Activated CD4-positive, alpha-beta T cell treated with anti-CD3 and anti-CD28 coated beads, Interleukin-2, Interleukin-6, amounts not matched to agents 100 ng/mL and 50 ng/mL, durations not matched to agents 16 hours and 8 hours (primary cell): ENCODE results near the gene GRM4.

Experiments
- DNase-seq: peaks from one replicate; pipeline ENCODE4 v3.0.0-alpha.2; 2020

Gene GRM4

DNA sequence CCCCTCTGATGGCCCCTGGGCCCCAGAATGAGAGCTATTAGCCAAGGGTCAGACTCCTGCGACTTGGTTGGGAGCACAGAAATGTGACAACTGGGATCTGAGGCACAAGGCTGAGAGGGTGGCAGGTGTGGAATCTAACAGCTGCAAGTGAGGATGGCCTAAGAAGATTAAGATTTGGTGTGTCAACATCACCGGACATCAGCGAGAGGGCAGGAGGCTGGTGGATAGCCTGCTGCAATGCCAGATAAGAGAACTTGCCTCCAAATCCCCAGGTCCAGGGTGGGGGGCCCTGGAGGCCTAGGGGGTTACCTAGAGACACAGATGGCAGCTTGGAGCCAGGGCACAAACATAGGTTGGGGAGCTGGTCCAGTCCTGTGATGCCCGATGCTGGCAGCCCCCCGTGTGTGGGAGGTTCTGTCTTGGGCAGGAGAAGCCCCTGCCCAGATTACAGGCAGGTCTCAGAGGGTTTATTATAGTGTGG, 155.8 kb downstream of the GRM4 start:
- DNase-seq = no peak

DNA sequence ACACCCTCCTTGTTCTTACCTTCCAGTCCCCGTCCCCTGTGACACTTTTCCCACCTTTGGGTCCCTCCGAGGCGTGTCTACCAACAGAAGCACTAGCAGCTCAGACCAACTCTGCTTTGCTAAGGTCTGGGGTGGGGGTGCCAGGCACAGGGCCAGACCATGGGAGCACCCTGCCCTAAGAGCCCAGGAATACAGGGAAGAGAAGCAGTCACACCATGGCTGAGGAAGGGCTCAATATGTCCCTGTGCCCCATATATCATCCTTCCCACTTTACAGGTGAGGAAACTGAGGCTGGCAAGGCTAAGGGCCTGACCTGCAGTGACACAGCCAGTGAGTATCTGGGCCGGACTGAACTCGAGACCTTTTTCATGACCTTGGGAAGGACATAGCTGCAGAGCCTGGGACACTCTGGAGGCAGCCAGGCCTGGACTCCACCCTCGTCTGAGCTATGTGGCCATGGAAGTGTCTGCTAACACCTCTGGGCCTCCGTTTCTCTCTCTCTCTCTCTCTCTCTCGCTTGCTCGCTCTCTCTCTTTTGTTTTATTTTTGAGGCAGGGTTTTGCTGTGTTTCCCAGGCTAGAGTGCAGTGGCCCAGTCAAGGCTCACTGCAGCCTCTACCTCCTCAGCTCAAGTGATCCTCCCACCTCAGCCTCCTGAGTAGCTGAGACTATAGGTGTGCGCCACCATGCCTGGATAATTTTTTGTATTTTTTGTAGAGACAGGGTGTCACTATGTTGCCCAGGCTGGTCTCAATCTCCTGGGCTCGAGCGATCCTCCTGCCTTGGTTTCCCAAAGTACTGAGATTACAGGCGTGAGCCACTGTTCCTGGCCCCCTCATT, 156.7 kb downstream of the GRM4 start:
- DNase-seq = no peak

DNA sequence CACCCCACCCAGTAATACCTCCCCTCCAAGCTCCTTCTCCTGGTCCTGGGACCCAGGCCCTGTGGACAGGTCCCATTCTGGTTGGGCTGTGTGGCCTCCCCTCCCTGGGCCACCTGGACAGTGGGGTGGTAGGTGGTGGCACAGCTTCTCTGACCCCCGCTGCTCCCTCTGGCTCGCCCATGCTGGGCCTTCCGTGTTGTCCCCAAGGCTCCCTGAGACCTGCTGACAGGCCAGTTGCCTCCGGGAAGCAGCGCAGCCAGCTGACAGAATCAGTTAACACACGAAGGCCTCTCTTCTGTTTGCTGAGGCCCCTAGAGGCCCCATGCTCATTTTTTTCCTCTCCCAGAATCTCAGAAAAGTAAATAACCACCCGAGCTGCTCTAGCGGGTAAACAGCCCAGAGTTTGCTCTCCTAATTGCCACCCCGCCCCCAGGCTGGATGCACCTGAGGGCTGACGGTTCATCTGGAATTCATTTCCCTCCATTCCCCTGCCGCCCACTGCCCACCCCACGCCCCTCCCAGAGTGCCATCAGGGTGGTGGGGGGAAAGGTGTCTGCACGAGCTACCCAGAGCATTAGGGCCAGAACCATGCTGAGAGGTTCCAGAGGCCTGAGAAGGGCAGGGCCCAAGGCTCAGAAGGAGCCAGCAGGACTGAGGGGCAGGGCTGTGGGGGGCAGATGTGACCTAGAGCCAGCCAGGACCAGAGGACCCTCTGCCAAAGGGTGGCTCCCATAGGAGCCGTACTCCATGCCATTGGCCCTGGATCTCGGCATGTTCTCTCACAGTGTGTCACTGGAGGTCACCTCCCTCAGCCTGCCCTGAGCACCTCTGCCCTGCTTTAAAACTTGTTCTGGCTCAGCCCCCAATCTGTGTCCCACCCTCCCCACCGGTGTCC, 157.5 kb downstream of the GRM4 start:
- no peak for DNase-seq

DNA sequence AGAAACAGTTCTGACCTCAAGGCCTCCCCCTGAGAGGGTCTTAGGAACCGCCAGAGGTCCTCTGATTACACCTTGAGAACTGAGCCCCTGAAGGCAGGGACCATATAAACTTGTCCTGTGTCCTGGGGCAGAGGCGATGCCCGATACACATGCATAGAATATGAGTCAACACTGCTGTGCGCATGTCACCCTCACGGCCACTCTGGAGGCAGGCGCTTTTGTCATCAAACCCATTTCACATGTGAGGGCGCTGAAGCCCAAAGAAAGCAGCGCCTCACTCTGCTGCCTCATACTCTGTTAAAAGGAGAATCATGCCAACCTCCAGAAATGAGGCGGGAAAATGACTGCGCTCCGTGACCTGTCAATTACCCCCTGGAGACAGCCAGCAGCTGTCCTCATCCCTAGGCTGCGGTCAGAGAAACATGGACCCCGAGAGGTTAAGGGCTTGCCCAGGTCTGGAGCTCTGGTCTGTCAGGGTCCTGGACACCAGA, 158.3 kb downstream of the GRM4 start:
- DNase-seq = no peak

DNA sequence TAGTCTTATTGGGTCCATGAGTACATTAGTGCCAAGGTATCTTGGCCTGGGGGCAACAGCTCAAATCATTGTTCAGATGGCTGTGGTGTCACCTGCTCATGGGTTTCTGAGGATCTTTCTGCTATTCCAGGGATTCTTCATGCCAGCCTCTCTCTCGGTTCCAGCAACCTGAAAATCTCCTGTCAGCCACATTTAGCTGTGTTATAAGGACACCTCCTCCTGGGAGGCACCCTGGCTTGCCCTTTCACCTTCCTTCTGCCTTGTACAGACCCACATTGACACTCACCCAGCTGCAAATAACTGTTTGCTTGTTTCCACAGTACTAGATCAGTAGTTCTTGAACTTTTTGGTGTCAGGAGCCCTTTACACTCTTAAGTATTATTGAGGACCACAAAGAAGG, 159.9 kb downstream of the GRM4 start:
- DNase-seq = no peak

DNA sequence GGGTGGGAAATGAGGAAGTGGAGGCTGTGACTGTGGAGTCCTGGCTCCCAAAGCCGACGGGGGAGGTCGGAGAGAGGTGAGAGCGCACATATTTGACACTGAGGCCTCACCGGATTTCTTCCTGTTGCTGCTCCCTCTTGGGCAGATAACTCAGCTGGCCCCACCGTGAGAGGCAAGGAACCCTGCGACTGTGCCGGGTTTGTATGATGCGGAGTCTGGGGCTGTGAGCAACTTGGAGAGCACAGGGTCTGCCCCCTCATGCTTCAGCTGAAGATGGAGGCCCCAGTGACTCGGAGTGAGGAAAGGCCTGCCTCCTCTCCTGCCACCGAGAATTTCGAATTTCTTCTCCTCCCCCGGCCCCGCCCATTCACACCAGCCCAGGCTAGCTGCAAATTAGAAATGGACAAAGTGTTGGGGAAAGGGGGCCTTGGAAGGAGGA, 160.6 kb downstream of the GRM4 start:
- DNase-seq = no peak

DNA sequence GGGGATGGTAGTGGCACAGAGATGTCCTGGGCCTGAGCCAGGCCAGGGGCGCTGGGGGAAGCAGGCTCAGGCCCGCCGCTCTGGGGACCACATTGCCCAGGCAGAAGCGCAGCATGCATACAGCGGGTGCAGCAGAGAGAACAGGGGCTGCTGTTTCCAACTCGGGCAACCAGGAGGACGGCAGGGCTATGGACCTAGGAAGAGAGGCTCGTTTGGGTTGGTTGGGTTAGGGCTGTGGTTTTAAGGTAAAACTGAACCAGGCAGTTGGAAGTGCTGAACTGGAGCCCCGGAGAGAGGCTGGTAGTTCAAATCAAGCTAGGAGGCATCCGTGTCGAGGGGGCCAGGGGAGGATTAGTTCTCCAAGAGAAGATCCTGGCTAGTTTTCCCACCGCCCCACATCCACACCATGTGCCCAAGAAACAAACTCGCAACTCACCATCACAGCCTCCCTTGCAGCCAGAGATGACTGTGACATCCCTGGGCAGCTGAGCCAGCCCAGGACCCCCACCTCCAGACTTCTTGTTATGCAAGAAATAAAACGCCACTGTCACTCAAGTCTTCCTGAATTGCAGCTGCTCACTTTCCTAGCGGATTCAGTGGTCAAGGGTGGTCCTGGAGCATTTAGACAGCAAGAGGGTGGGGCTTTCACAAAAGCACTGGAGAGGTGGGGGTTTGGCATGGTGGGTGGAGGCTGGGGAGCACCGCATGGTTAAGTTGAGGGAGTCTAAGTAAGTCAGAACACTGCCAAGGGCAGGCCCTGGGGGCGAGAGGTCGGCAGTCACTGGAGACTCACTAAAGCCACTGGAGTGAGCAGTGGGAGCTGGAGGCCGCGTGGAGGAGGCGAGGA, 161.2 kb downstream of the GRM4 start:
- no peak for DNase-seq

DNA sequence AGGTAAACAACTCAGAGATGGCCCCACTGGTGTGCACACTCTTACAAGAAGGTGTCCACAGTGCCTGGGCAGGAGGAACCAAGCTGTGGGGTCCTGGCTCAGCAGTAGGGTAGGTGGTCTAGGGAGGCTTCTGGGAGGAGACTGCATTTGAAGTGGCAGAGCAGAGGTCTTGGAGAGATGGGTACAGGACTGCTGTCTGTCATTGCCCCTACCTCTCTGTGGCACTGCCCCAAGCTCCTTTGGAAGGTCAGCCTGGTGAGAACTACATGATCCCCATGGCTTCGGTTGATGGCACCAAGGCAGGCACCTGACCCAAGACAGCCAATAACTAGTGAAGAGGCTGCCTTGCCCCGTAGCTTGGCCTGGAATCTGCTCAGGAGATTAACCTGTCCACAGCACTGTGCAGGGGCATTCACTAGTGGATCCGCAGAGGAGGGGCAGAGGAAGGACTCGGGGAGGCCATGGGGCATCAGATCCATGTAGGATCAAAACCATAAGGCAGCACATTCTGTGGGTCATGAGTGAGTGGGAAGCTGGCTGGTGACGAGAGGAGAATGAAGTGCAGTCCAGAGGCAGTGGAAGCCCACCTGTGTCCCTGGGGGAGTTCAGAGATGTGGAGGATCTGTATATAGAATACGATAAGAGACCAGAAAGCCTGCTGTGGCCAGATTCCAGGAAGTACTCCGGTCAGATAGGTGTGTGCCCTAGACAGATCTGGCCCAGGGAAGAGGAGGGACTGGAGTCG, 162.0 kb downstream of the GRM4 start:
- DNase-seq = no peak

DNA sequence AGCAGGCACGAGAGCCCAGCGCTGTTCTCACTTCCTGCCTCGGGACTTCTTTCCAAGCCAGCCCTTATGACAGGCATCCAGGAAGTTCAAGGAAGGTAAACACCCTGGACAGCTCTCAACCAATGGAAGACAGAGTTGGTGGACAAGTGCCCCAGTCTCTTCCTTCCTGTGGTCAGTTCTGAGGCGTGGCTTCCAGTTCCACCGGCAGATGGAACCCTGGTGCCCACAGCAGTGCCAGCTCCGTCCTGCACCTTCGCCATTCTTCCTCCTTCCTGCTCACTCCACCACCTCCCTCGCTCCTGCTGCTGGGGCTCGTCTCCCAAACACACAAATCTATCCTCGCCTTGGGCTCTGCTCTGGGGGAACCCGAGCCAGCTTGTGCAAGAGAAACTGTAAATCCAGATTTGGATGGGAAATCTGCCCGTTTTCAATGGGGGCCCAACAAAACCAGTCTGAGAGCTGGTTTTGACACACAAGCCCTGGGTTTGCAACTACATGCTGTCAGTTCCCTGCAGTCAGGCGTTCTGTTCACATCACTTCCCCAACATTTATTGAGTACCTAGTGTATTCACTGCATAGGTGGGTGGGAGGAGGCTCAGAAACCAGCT, 162.7 kb downstream of the GRM4 start:
- no peak for DNase-seq

DNA sequence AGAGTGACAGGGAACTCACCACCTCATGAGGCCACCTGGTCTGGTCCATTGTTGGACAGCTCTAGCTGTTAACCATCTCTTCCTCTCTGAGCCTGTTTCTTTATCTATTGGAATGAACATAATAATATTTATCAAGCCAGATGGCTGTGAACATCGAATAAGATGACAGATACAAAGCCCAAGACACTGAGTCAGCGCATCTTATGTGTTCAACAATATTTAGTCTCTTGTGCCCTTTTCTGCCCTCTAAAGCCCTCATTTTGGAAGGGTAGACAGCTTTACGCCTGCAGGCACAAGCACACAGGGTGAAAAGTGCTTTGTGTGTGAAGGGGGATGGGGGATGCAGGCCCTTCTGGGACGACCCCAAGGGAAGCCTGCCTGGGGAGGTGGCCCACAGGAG, 164.0 kb downstream of the GRM4 start:
- no peak for DNase-seq

DNA sequence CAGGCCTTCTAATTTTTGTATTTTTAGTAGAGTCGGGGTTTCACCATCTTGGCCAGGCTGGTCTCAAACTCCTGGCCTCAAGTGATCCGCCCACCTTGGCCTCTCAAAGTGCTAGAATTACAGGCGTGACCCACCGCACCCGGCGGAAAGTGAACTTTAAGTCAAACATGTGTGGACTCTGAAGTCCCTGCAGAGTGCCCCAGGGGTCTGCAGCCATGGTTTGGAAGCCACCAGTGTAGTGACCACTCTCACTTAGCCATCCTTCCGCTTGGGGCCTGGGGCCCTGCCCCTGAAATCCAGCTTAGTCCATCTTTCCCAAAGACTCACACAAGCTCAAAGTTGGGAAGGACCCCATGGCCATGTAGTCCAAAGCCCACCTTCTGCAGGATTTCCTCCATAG, 164.5 kb downstream of the GRM4 start:
- no peak for DNase-seq

DNA sequence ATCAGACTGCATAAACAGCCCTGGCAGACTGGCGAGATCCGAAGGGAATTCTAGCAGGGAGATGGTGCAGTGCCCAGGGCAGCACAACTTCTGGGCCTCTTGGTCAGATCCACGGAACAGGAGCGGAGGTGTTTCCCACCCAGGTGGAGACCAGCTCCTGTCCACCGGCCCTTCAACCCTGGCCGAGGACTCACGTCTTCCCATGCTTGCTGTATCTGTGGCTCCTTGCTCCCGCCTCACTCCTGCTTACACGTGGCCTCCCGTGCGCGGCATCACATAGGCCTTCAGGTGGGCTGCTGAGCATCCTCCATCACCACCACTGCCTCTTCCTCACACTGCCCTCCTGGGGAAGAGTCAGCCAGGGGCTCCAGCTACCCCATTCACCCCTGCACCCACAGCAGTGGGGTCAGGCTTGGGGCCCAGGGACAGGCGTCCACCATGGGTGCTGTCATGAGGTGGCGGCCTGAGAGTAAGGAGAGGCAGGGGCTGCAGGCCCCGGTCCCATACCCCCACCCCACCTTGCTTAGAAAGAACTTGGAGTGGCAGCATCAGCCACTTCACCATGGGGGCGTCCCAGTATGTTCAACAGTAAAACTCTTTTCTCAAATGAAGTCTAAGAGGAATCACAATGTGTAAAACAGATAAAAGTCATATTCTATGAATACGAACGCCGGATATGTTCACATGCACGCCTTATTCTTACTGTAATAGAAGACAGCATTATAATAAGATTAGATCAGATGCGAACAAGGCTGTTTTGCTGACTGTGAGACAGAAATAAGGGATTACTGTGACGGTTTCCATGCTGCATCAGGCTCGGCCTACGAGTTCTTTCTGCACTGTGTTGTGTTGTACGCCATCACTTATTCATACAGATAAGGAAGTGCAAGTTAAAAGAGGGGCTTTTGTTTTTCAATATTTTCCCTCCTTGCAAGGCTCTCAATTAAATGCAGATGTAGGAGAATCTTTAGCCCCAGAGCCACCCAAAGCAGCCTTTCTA, 165.4 kb downstream of the GRM4 start:
- no peak for DNase-seq

DNA sequence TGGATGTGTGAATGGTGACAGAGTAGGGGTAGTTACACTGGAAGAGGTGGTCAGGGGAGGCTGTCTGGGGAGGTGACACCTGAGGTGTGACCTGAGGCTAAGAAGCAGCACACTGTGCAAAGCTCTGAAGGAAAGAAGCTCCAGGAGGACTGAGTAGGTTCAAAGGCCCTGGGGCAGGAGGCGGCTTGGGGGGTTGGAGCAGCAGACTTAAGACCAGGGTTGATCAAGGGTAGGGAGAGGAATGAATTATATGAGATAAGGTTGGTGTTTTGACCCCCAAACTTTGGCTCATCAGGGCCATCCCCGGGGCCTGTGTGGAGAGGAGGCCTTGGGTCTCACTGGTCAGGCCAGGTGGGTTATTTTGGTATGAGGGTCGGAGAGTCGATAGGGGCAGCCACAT, 166.1 kb downstream of the GRM4 start:
- DNase-seq = no peak

DNA sequence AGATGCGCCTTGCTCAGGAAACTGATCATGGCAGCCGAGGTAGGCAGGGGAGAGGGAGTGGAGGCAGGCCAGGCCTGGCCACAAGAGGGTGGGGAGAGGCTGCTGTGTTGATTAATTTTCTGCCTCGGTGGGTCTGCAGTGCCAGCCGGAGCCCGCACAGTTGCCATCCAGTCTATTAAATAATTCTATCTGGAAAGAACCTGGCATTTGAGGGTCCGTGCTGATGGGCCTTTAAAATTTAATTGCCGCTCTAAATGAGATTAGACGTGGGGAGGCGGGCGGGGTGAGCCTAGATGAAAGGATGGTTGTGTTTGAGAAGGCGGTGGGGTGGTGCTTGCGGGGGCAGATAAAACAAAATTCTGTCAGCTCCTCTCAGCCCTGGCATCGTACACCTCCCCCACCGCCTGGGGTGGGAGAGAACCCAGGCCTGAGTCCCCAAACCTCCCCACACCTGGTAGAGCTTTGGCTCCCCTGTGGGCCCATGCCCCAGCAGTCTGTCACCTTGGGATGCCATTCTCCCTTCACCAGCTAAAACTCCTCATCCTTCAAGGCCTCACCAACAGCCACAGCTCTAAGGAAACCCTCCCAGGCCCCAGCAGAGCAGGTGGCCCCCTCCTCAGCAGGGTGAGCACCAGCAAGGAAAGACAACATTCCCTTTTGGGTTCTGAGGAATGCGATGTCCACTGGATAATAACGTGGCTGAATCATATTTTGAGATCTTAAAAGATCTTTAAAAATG, 167.3 kb downstream of the GRM4 start:
- no peak for DNase-seq

DNA sequence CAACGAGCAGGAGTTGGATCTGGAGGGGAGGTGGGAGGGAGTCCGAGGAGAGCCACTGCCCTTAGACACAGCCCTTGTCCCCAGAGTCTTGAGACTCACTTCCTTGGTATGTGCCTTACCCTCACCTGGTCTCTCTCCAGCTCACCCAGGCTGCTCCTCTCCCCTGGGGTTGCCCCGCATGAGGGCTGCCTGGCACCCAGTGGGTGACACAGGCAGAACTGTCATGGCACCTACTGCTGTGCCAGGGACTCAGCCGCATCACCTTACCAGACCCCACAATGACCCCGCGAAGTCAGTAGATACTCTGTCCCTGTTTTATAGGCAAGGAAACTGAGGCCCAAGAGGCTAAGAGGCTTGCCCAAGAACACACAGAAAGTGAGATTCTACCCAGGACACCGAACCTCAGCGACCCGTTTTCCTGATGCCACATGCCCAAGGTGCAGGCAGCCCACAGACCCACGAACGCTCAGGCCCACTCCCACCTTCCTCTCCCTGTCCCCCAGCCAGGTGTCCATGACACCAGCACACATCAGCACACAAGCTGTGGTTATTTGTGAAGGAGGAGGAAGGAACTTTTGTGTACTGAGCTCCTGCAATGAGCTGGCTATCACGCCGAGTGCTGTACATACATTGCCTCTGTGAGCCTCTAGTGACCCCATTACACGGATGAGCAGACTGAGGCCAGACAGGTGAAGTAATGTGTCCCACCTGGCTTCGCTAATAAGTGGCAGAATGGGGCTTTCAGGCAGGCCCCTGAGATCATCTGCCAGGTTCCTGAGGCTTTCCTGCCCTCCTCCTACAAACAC, 168.1 kb downstream of the GRM4 start:
- DNase-seq = no peak

DNA sequence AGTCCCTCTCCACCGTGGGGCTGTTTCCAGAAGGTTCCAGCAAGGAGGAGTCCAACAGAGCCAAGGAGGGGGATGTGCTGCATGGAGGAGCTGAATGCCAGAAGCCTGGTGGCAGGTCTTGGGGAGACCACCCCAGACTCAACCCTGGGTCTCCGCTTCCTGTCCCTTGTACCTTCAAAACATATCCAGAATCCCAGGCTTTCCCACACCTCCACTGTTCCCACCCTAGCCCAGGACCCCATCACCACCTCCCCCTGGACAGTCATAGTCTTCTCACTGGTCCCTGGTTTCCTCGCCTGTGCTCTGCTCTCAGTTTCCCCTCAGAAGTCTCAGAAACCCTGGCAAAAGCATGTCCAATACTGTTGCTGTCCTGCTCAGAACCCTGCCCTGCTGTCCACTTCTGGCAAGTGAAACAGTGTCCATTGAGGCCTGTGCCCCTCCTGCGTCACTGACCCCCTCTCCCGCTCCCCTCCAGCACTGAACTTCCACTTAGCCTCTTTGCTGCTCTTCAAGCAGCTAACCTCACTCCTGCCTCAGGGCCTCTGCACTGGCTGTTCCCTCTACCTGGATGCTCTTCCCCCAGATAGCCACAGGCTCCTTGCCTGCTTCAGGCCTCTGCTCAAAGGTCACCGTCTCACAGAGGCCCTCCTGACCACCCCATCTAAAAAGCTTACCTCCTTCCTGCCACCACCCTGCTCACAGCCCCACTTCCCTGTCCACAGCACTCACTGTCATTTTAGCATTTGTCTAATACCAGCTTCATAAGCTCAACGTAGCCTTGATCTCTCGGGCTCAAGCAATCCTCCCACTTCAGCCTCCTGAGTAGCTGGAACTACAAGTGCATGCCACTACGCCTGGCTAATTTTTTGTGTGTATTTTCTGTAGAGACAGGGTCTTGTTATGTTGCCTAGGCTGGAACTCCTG, 169.2 kb downstream of the GRM4 start:
- no peak for DNase-seq

DNA sequence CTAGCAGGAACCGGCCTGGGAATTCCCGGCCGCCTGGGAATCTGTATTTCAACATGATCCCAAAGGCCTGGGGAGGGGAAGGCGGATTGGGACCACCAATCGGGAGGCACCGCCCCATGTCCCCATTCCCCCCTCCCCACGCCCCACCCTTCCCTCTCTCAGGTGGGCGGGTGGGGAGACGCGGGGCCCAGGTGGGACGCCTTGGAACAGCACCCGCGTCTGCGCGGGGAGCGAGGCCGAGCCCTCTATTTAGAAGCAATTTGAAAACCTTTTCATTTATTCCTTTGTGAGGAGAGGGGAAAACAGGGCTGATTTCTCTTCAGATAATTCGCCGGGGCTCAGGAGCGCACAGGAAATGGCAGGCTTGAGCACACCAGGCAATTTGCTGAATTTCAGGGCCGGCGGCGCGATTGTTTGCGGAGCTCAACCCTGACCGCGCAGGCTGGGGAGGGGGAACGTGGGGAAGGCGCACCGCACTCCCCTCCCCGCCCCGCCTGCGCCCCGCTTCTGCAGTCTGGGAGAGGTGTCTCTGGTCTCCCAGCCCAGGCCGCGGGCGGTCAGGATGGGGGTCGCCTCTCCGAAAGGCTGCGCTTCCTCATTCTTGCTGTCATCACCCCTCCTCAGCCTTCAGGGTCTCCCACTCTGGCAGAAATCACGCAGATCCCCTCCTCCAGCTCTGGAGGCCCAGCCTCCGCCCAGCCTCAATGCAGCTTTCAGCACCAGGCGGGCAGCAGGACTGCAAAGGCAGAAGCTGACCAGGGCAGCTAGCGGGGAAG, 170.0 kb downstream of the GRM4 start:
- DNase-seq = no peak
